Neutrophil (primary cell): Measurements from ENCODE around the gene CHST2.
A peak's percentile ranks its signal among the peaks of the same experiment; 100 is the strongest.

Experiments
- H3K27ac ChIP-seq: fragments of 200-600 bp; sonication (generic); 2 replicates; pipeline ENCODE4 v1.5.1; 2016; ENCODE audit warnings: mild to moderate bottlenecking, moderate library complexity
- H3K27me3 ChIP-seq: fragments of 200-600 bp; sonication (generic); 2 replicates; pipeline ENCODE4 v1.6.0; 2016; ENCODE audit warnings: mild to moderate bottlenecking
- H3K36me3 ChIP-seq: fragments of 200-600 bp; sonication (generic); 2 replicates; pipeline ENCODE4 v1.5.1; 2017
- H3K4me1 ChIP-seq, 2 experiments: fragments of 200-600 bp in 1 of 2; sonication (generic) in 1 of 2; 1 replicate in 1 of 2; 2 replicates in 1 of 2; pipeline versions ENCODE4 v1.5.1 to v1.6.1; 2013 to 2016; ENCODE audit warnings: low read depth in 1 of 2, low read length in 1 of 2, mild to moderate bottlenecking in 1 of 2, moderate library complexity in 1 of 2; ENCODE audit not compliant: control insufficient read depth in 1 of 2, insufficient read depth in 1 of 2
- H3K4me3 ChIP-seq, 2 experiments: fragments of 200-600 bp in 1 of 2; sonication (generic) in 1 of 2; 1 replicate in 1 of 2; 2 replicates in 1 of 2; pipeline ENCODE4 v1.5.1; 2013 to 2016; ENCODE audit warnings: low read depth in 1 of 2, low read length in 1 of 2, mild to moderate bottlenecking in 1 of 2, moderate library complexity in 1 of 2
- H3K9me3 ChIP-seq: fragments of 200-600 bp; sonication (generic); 2 replicates; pipeline ENCODE4 v1.5.1; 2016
- TF ChIP-seq, protein P1 (sequence below): fragments of 200-600 bp; sonication (generic); IDR thresholded peaks from 2 replicates; pipeline ENCODE4 v1.5.1; 2016; ENCODE audit warnings: antibody characterized with exemption

The CHST2 gene

DNA sequence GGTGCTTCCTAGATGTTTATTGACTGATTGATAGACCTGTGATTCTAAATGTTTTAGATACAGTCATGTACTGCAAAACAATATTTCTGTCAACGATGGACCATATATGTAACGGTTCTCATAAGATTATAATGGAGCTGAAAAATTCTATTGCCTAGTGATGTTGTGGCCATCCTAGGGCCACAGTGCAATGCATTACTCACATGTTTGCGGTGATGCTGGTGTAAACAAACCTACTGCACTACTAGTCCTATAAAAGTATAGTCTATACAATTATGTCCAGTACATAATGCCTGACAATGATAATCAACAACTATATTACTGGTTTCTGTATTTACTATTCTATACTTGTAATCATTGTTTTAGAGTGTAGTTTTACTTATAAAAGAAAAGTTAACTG is 46.8 kb downstream of the CHST2 start:
- Histone ChIP-seq H3K27me3 (no peaks in the 10 kb centered on the region), H3K4me1 (peaks cover 91 to 92% of the 10 kb centered on the region in 2 experiments)
- TF ChIP-seq, protein P1, sequence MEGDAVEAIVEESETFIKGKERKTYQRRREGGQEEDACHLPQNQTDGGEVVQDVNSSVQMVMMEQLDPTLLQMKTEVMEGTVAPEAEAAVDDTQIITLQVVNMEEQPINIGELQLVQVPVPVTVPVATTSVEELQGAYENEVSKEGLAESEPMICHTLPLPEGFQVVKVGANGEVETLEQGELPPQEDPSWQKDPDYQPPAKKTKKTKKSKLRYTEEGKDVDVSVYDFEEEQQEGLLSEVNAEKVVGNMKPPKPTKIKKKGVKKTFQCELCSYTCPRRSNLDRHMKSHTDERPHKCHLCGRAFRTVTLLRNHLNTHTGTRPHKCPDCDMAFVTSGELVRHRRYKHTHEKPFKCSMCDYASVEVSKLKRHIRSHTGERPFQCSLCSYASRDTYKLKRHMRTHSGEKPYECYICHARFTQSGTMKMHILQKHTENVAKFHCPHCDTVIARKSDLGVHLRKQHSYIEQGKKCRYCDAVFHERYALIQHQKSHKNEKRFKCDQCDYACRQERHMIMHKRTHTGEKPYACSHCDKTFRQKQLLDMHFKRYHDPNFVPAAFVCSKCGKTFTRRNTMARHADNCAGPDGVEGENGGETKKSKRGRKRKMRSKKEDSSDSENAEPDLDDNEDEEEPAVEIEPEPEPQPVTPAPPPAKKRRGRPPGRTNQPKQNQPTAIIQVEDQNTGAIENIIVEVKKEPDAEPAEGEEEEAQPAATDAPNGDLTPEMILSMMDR: no peak

GRCh38 chr3:143167969-143168854 is 48.6 kb downstream of the CHST2 start:
- TF ChIP-seq, protein P1: no peak
- Histone ChIP-seq H3K4me1 (peaks cover 95 to 96% of the 10 kb centered on the region in 2 experiments), H3K4me3 (no peak overlapping the region), H3K9me3 (no peaks in the 10 kb centered on the region), H3K36me3 (no peaks in the 10 kb centered on the region), H3K27me3 (no peaks in the 10 kb centered on the region), H3K27ac (no peak overlapping the region)

More for the DNA sequence above, 46.8 kb downstream of the CHST2 start:
- Histone ChIP-seq H3K27ac (peak overlapping the region; percentile 84), H3K4me3 (no peak overlapping the region), H3K9me3 (no peaks in the 10 kb centered on the region), H3K36me3 (no peaks in the 10 kb centered on the region)

DNA sequence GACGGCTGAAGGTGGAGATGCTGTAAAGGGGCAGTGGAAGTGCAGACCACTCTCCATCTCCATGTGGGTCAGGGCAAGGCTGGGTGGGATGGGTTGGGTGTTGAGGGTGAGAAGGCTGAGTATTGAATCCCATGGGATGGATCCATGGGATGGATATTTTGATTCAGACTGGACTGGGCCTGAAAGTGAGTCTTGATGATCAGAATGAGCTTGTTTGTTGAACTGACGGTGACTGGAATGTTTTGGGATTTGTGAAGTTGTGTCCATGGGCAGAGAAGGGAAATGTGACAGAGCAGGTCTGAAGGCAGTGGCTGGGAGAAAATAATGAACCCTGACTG is 49.3 kb downstream of the CHST2 start:
- H3K4me3 ChIP-seq: no peak overlapping the region
- H3K4me1 ChIP-seq: peaks cover 91 to 93% of the 10 kb centered on the region in 2 experiments
- no peaks in the 10 kb centered on the region for H3K9me3 ChIP-seq
- no peaks in the 10 kb centered on the region for H3K36me3 ChIP-seq
- no peaks in the 10 kb centered on the region for H3K27me3 ChIP-seq
- H3K27ac ChIP-seq: no peak overlapping the region
- TF ChIP-seq, protein P1: no peak

DNA sequence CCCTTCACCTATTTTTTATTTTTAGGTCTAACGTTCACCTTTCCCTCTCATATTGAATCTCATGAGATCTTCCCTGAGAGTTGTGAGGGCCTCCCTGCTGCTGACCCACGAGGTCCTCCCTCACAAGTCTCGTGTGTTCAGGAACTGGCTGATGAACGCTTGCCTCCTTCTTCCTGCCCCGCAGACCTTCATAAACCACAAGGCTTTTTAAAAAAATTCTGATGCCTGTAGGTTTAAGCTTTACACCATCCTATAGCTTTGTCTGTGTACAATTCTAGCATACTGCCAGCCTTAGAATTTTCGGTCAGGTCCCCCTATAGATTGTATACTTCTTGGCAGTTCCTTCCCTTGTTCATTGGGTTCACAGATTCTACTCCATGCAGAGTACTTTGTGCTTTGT is 50.5 kb downstream of the CHST2 start:
- Histone ChIP-seq H3K9me3 (no peaks in the 10 kb centered on the region), H3K27me3 (no peaks in the 10 kb centered on the region), H3K4me1 (peaks cover 80 to 84% of the 10 kb centered on the region in 2 experiments), H3K4me3 (no peak overlapping the region), H3K36me3 (no peaks in the 10 kb centered on the region), H3K27ac (peak overlapping the region; percentile 81)
- TF ChIP-seq, protein P1: no peak

- H3K36me3 ChIP-seq: no peaks in the 10 kb centered on the region
- H3K27me3 ChIP-seq: no peaks in the 10 kb centered on the region
- H3K4me1 ChIP-seq: peaks cover 74 to 78% of the 10 kb centered on the region in 2 experiments
- no peaks in the 10 kb centered on the region for H3K9me3 ChIP-seq
- H3K27ac ChIP-seq: peak overlapping the region; percentile 81
- TF ChIP-seq, protein P1: no peak
- H3K4me3 ChIP-seq: peak overlapping the region; percentile 3 to 27
Observed at GRCh38 chr3:143170676-143171075, 51.1 kb downstream of the CHST2 start.
